ENCODE data around the gene SLC38A2. TPM values are rescaled to one million over a fixed set of nuclear protein-coding genes. Genes with fewer than 3 reads are reported as not detected.
A peak's percentile ranks its signal among the peaks of the same experiment; 100 is the strongest.

The SLC38A2 gene
- total RNA-seq, 2 experiments from 2014 or later = 213 to 222 TPM

GRCh38 chr12:46358791-46359666 is 13.5 kb downstream of the SLC38A2 start:
- CTCF ChIA-PET = no interaction called here

GRCh38 chr12:46358325-46358700 is 14.3 kb downstream of the SLC38A2 start:
- intact Hi-C loops (cut with DNase I, micrococcal nuclease) = no loop called here
- no peaks in the 10 kb centered on the region for H3K9me3 ChIP-seq (ENCODE audit: control insufficient read depth in 1 of 2, insufficient read depth in 1 of 2, low read length in 2 of 2)
- TF ChIP-seq CTCF (IDR thresholded peaks at IDR 0.05) = no peak
- peaks cover 47% of the 10 kb centered on the region for H3K36me3 ChIP-seq (ENCODE audit: insufficient read depth, low read length)
- DNase-seq (no peak), ATAC-seq (ENCODE audit: poor library complexity) (no peak)
- ChIA-PET POLR2A (interaction anchor here (1.2 to 3.5 kb wide), 3 partner anchors 9 to 14 kb away, joined by 5 to 19 read pairs (median 18); partner anchors contain the start of gene SLC38A2), CTCF (no interaction called here)
- H3K36me3 Mint-ChIP-seq (ENCODE audit: low read depth) = peaks cover 54% of the 10 kb centered on the region
- no peak overlapping the region for H3K27ac ChIP-seq (ENCODE audit: low read depth in 1 of 2, low read length in 2 of 2)
- no peaks in the 10 kb centered on the region for H3K27me3 ChIP-seq (ENCODE audit: control insufficient read depth in 1 of 2, insufficient read depth in 2 of 2, low read length in 2 of 2)
- H3K4me3 ChIP-seq (ENCODE audit: low read length) = no peak overlapping the region
- no peaks in the 10 kb centered on the region for H3K4me1 ChIP-seq (ENCODE audit: insufficient read depth, low read length)
- no peaks in the 10 kb centered on the region for H3K27me3 Mint-ChIP-seq
- no peak overlapping the region for H3K4me3 Mint-ChIP-seq
- peak overlapping the region; percentile 75 for H3K27ac Mint-ChIP-seq
- no peaks in the 10 kb centered on the region for H3K9me3 Mint-ChIP-seq
- H3K4me1 Mint-ChIP-seq (ENCODE audit: low read depth) = peaks cover 48% of the 10 kb centered on the region

More at GRCh38 chr12:46358791-46359666, 13.5 kb downstream of the SLC38A2 start:
- H3K4me1 Mint-ChIP-seq (ENCODE audit: low read depth) = peaks cover 52% of the 10 kb centered on the region
- ATAC-seq (ENCODE audit: poor library complexity) (no peak), DNase-seq (no peak)
- H3K27me3 Mint-ChIP-seq = no peaks in the 10 kb centered on the region
- no peaks in the 10 kb centered on the region for H3K4me1 ChIP-seq (ENCODE audit: insufficient read depth, low read length)
- intact Hi-C loops (cut with DNase I, micrococcal nuclease) = no loop called here
- H3K36me3 ChIP-seq (ENCODE audit: insufficient read depth, low read length) = peaks cover 54% of the 10 kb centered on the region
- H3K4me3 ChIP-seq (ENCODE audit: low read length) = no peak overlapping the region
- no peak for TF ChIP-seq CTCF (IDR thresholded peaks at IDR 0.05)
- no peaks in the 10 kb centered on the region for H3K9me3 Mint-ChIP-seq
- no peaks in the 10 kb centered on the region for H3K9me3 ChIP-seq (ENCODE audit: control insufficient read depth in 1 of 2, insufficient read depth in 1 of 2, low read length in 2 of 2)
- H3K36me3 Mint-ChIP-seq (ENCODE audit: low read depth) = peaks cover 61% of the 10 kb centered on the region
- no peak overlapping the region for H3K4me3 Mint-ChIP-seq
- no peak overlapping the region for H3K27ac ChIP-seq (ENCODE audit: low read depth in 1 of 2, low read length in 2 of 2)
- POLR2A ChIA-PET = interaction anchor here (0.6 to 3.5 kb wide), 5 partner anchors 8 to 368 kb away, joined by 4 to 19 read pairs (median 5); partner anchors contain the start of gene SLC38A2
- no peaks in the 10 kb centered on the region for H3K27me3 ChIP-seq (ENCODE audit: control insufficient read depth in 1 of 2, insufficient read depth in 2 of 2, low read length in 2 of 2)
- H3K27ac Mint-ChIP-seq = peak overlapping the region; percentile 33

- Histone ChIP-seq H3K4me3 (ENCODE audit: low read length) (no peak overlapping the region), H3K27me3 (ENCODE audit: control insufficient read depth in 1 of 2, insufficient read depth in 2 of 2, low read length in 2 of 2) (no peaks in the 10 kb centered on the region), H3K27ac (ENCODE audit: low read depth in 1 of 2, low read length in 2 of 2) (no peak overlapping the region), H3K36me3 (ENCODE audit: insufficient read depth, low read length) (peaks cover 41% of the 10 kb centered on the region), H3K4me1 (ENCODE audit: insufficient read depth, low read length) (no peaks in the 10 kb centered on the region), H3K9me3 (ENCODE audit: control insufficient read depth in 1 of 2, insufficient read depth in 1 of 2, low read length in 2 of 2) (no peaks in the 10 kb centered on the region)
- ChIA-PET POLR2A (interaction anchor here (0.8 to 3.5 kb wide), 4 partner anchors 10 to 304 kb away, joined by 3 to 19 read pairs (median 16); partner anchors contain the start of gene SLC38A1), CTCF (interaction anchor here (1.3 kb wide), 1 partner anchor 14 kb away, joined by 3 read pairs; no protein-coding TSS in a partner anchor)
- no peak overlapping the region for H3K4me3 Mint-ChIP-seq
- H3K27ac Mint-ChIP-seq = peak overlapping the region; percentile 75
- no peaks in the 10 kb centered on the region for H3K27me3 Mint-ChIP-seq
- H3K4me1 Mint-ChIP-seq (ENCODE audit: low read depth) = peaks cover 41% of the 10 kb centered on the region
- intact Hi-C loops (cut with DNase I, micrococcal nuclease) = no loop called here
- no peaks in the 10 kb centered on the region for H3K9me3 Mint-ChIP-seq
- TF ChIP-seq CTCF (IDR thresholded peaks at IDR 0.05) = no peak
- ATAC-seq (ENCODE audit: poor library complexity) (no peak), DNase-seq (no peak)
- peaks cover 48% of the 10 kb centered on the region for H3K36me3 Mint-ChIP-seq (ENCODE audit: low read depth)
These were observed 14.9 kb downstream of the SLC38A2 start for GRCh38 chr12:46357438-46358324.

Data from CD4-positive, alpha-beta T cell (primary cell).